ENCODE results near the gene GRIK5.
A peak's percentile ranks its signal among the peaks of the same experiment; 100 is the strongest.

Gene GRIK5

GRCh38 chr19:42086188-42086736 lies 16.3 kb upstream of the GRIK5 start:
- no peak for TF ChIP-seq EZH2 (IDR thresholded peaks at IDR 0.05)
- no peak for TF ChIP-seq FOXP2 (optimal IDR thresholded peaks at IDR 0.05; ENCODE audit: control extremely low read depth, extremely low read length, insufficient read depth)
- TF ChIP-seq POLR2AphosphoS5 (IDR thresholded peaks at IDR 0.05; ENCODE audit: borderline replicate concordance, low read depth, low read length) = no peak
- H3K4me3 ChIP-seq = no peak overlapping the region
- no peak overlapping the region for H3K9ac ChIP-seq (ENCODE audit: insufficient read length)
- DNase-seq (ENCODE audit: low read depth, low spot score) = no peak
- no peaks in the 10 kb centered on the region for H3K9me3 ChIP-seq (ENCODE audit: low read depth, low read length)
- H3K27ac ChIP-seq = no peak overlapping the region
- H3K36me3 ChIP-seq (ENCODE audit: insufficient read depth, low read length) = peaks cover 7% of the 10 kb centered on the region

GRCh38 chr19:42083537-42083936 lies 13.5 kb upstream of the GRIK5 start:
- Histone ChIP-seq H3K27ac (no peak overlapping the region), H3K9ac (ENCODE audit: insufficient read length) (no peak overlapping the region), H3K36me3 (ENCODE audit: insufficient read depth, low read length) (peaks cover 34% of the 10 kb centered on the region), H3K4me3 (no peak overlapping the region), H3K9me3 (ENCODE audit: low read depth, low read length) (no peaks in the 10 kb centered on the region)
- TF ChIP-seq EZH2 (IDR thresholded peaks at IDR 0.05) = no peak
- no peak; the same call in 1 of the 2 replicates for TF ChIP-seq POLR2AphosphoS5 (IDR thresholded peaks at IDR 0.05; ENCODE audit: borderline replicate concordance, low read depth, low read length)
- TF ChIP-seq FOXP2 (optimal IDR thresholded peaks at IDR 0.05; ENCODE audit: control extremely low read depth, extremely low read length, insufficient read depth) = no peak
- DNase-seq (ENCODE audit: low read depth, low spot score) = no peak

- H3K36me3 ChIP-seq (ENCODE audit: insufficient read depth, low read length) = peaks cover 41% of the 10 kb centered on the region
- DNase-seq (ENCODE audit: low read depth, low spot score) = no peak
These were observed 11.7 kb upstream of the GRIK5 start for GRCh38 chr19:42081584-42082203.

GRCh38 chr19:42080764-42081375 lies 10.9 kb upstream of the GRIK5 start:
- DNase-seq (ENCODE audit: low read depth, low spot score) = no peak
- TF ChIP-seq POLR2AphosphoS5 (IDR thresholded peaks at IDR 0.05; ENCODE audit: borderline replicate concordance, low read depth, low read length) (no peak), FOXP2 (optimal IDR thresholded peaks at IDR 0.05; ENCODE audit: control extremely low read depth, extremely low read length, insufficient read depth) (no peak), EZH2 (IDR thresholded peaks at IDR 0.05) (no peak)
- no peaks in the 10 kb centered on the region for H3K9me3 ChIP-seq (ENCODE audit: low read depth, low read length)
- no peak overlapping the region for H3K9ac ChIP-seq (ENCODE audit: insufficient read length)
- H3K36me3 ChIP-seq (ENCODE audit: insufficient read depth, low read length) = peaks cover 41% of the 10 kb centered on the region
- no peak overlapping the region for H3K27ac ChIP-seq
- no peak overlapping the region for H3K4me3 ChIP-seq

More at GRCh38 chr19:42081584-42082203, 11.7 kb upstream of the GRIK5 start:
- peak overlapping the region; percentile 57 for H3K27ac ChIP-seq
- H3K9ac ChIP-seq (ENCODE audit: insufficient read length) = no peak overlapping the region
- TF ChIP-seq EZH2 (IDR thresholded peaks at IDR 0.05) = no peak
- no peak for TF ChIP-seq POLR2AphosphoS5 (IDR thresholded peaks at IDR 0.05; ENCODE audit: borderline replicate concordance, low read depth, low read length)
- no peak for TF ChIP-seq FOXP2 (optimal IDR thresholded peaks at IDR 0.05; ENCODE audit: control extremely low read depth, extremely low read length, insufficient read depth)
- no peak overlapping the region for H3K4me3 ChIP-seq
- no peaks in the 10 kb centered on the region for H3K9me3 ChIP-seq (ENCODE audit: low read depth, low read length)

GRCh38 chr19:42079886-42080763 lies 10.1 kb upstream of the GRIK5 start:
- H3K27ac ChIP-seq = no peak overlapping the region
- peaks cover 41% of the 10 kb centered on the region for H3K36me3 ChIP-seq (ENCODE audit: insufficient read depth, low read length)
- H3K9me3 ChIP-seq (ENCODE audit: low read depth, low read length) = no peaks in the 10 kb centered on the region
- no peak for TF ChIP-seq FOXP2 (optimal IDR thresholded peaks at IDR 0.05; ENCODE audit: control extremely low read depth, extremely low read length, insufficient read depth)
- TF ChIP-seq POLR2AphosphoS5 (IDR thresholded peaks at IDR 0.05; ENCODE audit: borderline replicate concordance, low read depth, low read length) = no peak
- no peak for TF ChIP-seq EZH2 (IDR thresholded peaks at IDR 0.05)
- DNase-seq (ENCODE audit: low read depth, low spot score) = no peak
- no peak overlapping the region for H3K4me3 ChIP-seq
- no peak overlapping the region for H3K9ac ChIP-seq (ENCODE audit: insufficient read length)

- Histone ChIP-seq H3K9ac (ENCODE audit: insufficient read length) (no peak overlapping the region), H3K9me3 (ENCODE audit: low read depth, low read length) (no peaks in the 10 kb centered on the region), H3K4me3 (no peak overlapping the region), H3K36me3 (ENCODE audit: insufficient read depth, low read length) (peaks cover 41% of the 10 kb centered on the region), H3K27ac (no peak overlapping the region)
- no peak for TF ChIP-seq FOXP2 (optimal IDR thresholded peaks at IDR 0.05; ENCODE audit: control extremely low read depth, extremely low read length, insufficient read depth)
- TF ChIP-seq EZH2 (IDR thresholded peaks at IDR 0.05) = no peak
- TF ChIP-seq POLR2AphosphoS5 (IDR thresholded peaks at IDR 0.05; ENCODE audit: borderline replicate concordance, low read depth, low read length) = no peak
- DNase-seq (ENCODE audit: low read depth, low spot score) = no peak
These were observed 9.3 kb upstream of the GRIK5 start for GRCh38 chr19:42079276-42079669.

- TF ChIP-seq FOXP2 (optimal IDR thresholded peaks at IDR 0.05; ENCODE audit: control extremely low read depth, extremely low read length, insufficient read depth) (no peak), EZH2 (IDR thresholded peaks at IDR 0.05) (no peak), POLR2AphosphoS5 (IDR thresholded peaks at IDR 0.05; ENCODE audit: borderline replicate concordance, low read depth, low read length) (no peak)
- Histone ChIP-seq H3K9me3 (ENCODE audit: low read depth, low read length) (no peaks in the 10 kb centered on the region), H3K9ac (ENCODE audit: insufficient read length) (no peak overlapping the region), H3K36me3 (ENCODE audit: insufficient read depth, low read length) (peaks cover 41% of the 10 kb centered on the region), H3K27ac (no peak overlapping the region), H3K4me3 (no peak overlapping the region)
- no peak for DNase-seq (ENCODE audit: low read depth, low spot score)
These were observed 8.7 kb upstream of the GRIK5 start for GRCh38 chr19:42078538-42079275.
